IMR-90 (cell line): Measurements from ENCODE around the gene PRKCSH. TPM values are rescaled to one million over a fixed set of nuclear protein-coding genes. Genes with fewer than 3 reads are reported as not detected.

ENCODE experiments used
- ATAC-seq: fragments of 200-7000 bp; cut with Tn5 transposase; 2 replicates; pipeline ENCODE4 v1.9.1; 2020; ENCODE audit warnings: low read depth, mild to moderate bottlenecking, moderate library complexity
- BruUV-seq: library from RNA; stranded (reverse); fragments of 400-500 nt; replicated peaks from 2 replicates; lab custom pipeline; 2021; lab: Mats Ljungman, UMichigan
- CTCF ChIA-PET: fragments of 300-600 bp; formaldehyde crosslinking; extraction: SDS; loops from one replicate; lab custom pipeline; 2021; ENCODE audit warnings: antibody characterized with exemption; lab: Yijun Ruan, JAX
- POLR2A ChIA-PET: fragments of 300-600 bp; sonication (Branson Sonifier 250); formaldehyde crosslinking; loops from one replicate; lab custom pipeline; 2022; ENCODE audit warnings: antibody characterized with exemption; ENCODE audit not compliant: unreplicated experiment; lab: Charles Lee
- DNase-seq: peaks from one replicate; pipeline ENCODE4 v3.0.0; 2013
- H2AFZ ChIP-seq: replicated peaks from 2 replicates; pipeline ENCODE3; 2013; ENCODE audit warnings: low read length, mild to moderate bottlenecking; ENCODE audit not compliant: poor library complexity
- H2AK5ac ChIP-seq: 2 replicates; pipeline ENCODE4 v1.6.1; 2013; ENCODE audit warnings: low read depth, low read length, inconsistent platforms
- H2AK9ac ChIP-seq: replicated peaks from 2 replicates; pipeline ENCODE3; 2013; ENCODE audit warnings: mild to moderate bottlenecking, low read depth, low read length, moderate library complexity; ENCODE audit not compliant: poor library complexity
- H2BK120ac ChIP-seq: 2 replicates; pipeline ENCODE4 v1.6.1; 2013; ENCODE audit warnings: low read depth, low read length, inconsistent platforms
- H2BK15ac ChIP-seq: 3 replicates; pipeline ENCODE4 v1.6.1; 2013; ENCODE audit warnings: low read depth, low read length, inconsistent platforms
- H2BK20ac ChIP-seq: 2 replicates; pipeline ENCODE4 v1.6.1; 2013; ENCODE audit warnings: low read depth, mild to moderate bottlenecking, inconsistent platforms, low read length, moderate library complexity
- H2BK5ac ChIP-seq: 2 replicates; pipeline ENCODE4 v1.6.1; 2013; ENCODE audit warnings: mild to moderate bottlenecking, low read depth, low read length, inconsistent platforms; ENCODE audit not compliant: poor library complexity, severe bottlenecking
- H3K14ac ChIP-seq: replicated peaks from 2 replicates; pipeline ENCODE4 v1.6.1; 2013; ENCODE audit warnings: low read depth, low read length, inconsistent platforms
- H3K18ac ChIP-seq: 2 replicates; pipeline ENCODE4 v1.6.1; 2013; ENCODE audit warnings: low read depth, low read length, control low read depth
- H3K23ac ChIP-seq: 2 replicates; pipeline ENCODE4 v1.6.1; 2013; ENCODE audit warnings: low read depth, low read length, inconsistent platforms
- H3K27ac ChIP-seq: 2 replicates; pipeline ENCODE4 v1.5.1; 2013; ENCODE audit warnings: mild to moderate bottlenecking, control low read depth, low read length; ENCODE audit not compliant: insufficient read depth
- H3K27me3 ChIP-seq: 2 replicates; pipeline ENCODE4 v1.6.1; 2013; ENCODE audit warnings: low read length; ENCODE audit not compliant: control insufficient read depth, insufficient read depth
- H3K36me3 ChIP-seq: 2 replicates; pipeline ENCODE4 v1.6.1; 2013; ENCODE audit warnings: low read length, mixed read lengths; ENCODE audit not compliant: control insufficient read depth, insufficient read depth
- H3K4ac ChIP-seq: 2 replicates; pipeline ENCODE4 v1.6.1; 2013; ENCODE audit warnings: low read depth, low read length, inconsistent platforms
- H3K4me1 ChIP-seq: 2 replicates; pipeline ENCODE4 v1.6.1; 2013; ENCODE audit warnings: low read length, mixed read lengths; ENCODE audit not compliant: control insufficient read depth, insufficient read depth
- H3K4me2 ChIP-seq: 2 replicates; pipeline ENCODE4 v1.6.1; 2013; ENCODE audit warnings: low read depth, mild to moderate bottlenecking, control low read depth, low read length, moderate library complexity
- H3K4me3 ChIP-seq: 2 replicates; pipeline ENCODE4 v1.5.1; 2013; ENCODE audit warnings: low read depth, mild to moderate bottlenecking, control low read depth, low read length, moderate library complexity; ENCODE audit not compliant: insufficient read depth
- H3K56ac ChIP-seq: 2 replicates; pipeline ENCODE4 v1.6.1; 2013; ENCODE audit warnings: low read length, inconsistent platforms; ENCODE audit not compliant: insufficient read depth; ENCODE audit errors: extremely low read depth
- H3K79me1 ChIP-seq, 2 experiments: 2 replicates each; pipeline ENCODE4 v1.6.1; 2013; ENCODE audit warnings: low read length in 2 of 2, inconsistent platforms in 1 of 2, low read depth in 1 of 2
- H3K9ac ChIP-seq: 2 replicates; pipeline ENCODE4 v1.6.1; 2013; ENCODE audit warnings: low read depth, low read length, control low read depth
- H3K9me1 ChIP-seq: 2 replicates; pipeline ENCODE4 v1.6.1; 2013; ENCODE audit warnings: low read length, inconsistent platforms; ENCODE audit not compliant: insufficient read depth
- H3K9me3 ChIP-seq: 2 replicates; pipeline ENCODE4 v1.6.1; 2013; ENCODE audit warnings: low read length; ENCODE audit not compliant: control insufficient read depth, insufficient read depth
- H4K20me1 ChIP-seq: 2 replicates; pipeline ENCODE4 v1.6.1; 2013; ENCODE audit warnings: low read length, inconsistent platforms; ENCODE audit not compliant: insufficient read depth
- H4K5ac ChIP-seq: 2 replicates; pipeline ENCODE4 v1.6.1; 2013; ENCODE audit warnings: mild to moderate bottlenecking, low read depth, low read length, control low read depth
- H4K8ac ChIP-seq, 2 experiments: 2 replicates each; pipeline ENCODE4 v1.6.1; 2013; ENCODE audit warnings: low read depth in 2 of 2, low read length in 2 of 2, control low read depth in 1 of 2, inconsistent platforms in 1 of 2
- H4K91ac ChIP-seq: 2 replicates; pipeline ENCODE4 v1.6.1; 2013; ENCODE audit warnings: low read depth, low read length, inconsistent platforms; ENCODE audit not compliant: insufficient read depth
- BHLHE40 ChIP-seq: fragments of 150-350 bp; IDR thresholded peaks from 2 replicates; pipeline ENCODE4 v1.6.1; 2016; ENCODE audit warnings: mild to moderate bottlenecking, low read depth, low read length
- CEBPB ChIP-seq: IDR thresholded peaks from 2 replicates; pipeline ENCODE4 v1.6.1; 2012; ENCODE audit warnings: low read depth, low read length, improper control_type of control experiment
- CHD1 ChIP-seq: IDR thresholded peaks from 2 replicates; pipeline ENCODE4 v1.6.1; 2012; ENCODE audit warnings: low read depth, low read length, improper control_type of control experiment
- CTCF ChIP-seq: conservative IDR thresholded peaks from 2 replicates; pipeline ENCODE4 v1.5.1; 2012; ENCODE audit warnings: mild to moderate bottlenecking, low read depth, low read length, improper control_type of control experiment
- FOS ChIP-seq: fragments of 150-350 bp; IDR thresholded peaks from 2 replicates; pipeline ENCODE4 v1.6.1; 2016; ENCODE audit warnings: low read depth, low read length
- MAFK ChIP-seq: IDR thresholded peaks from 2 replicates; pipeline ENCODE4 v1.6.1; 2012; ENCODE audit warnings: low read depth, low read length, improper control_type of control experiment
- MXI1 ChIP-seq: IDR thresholded peaks from 2 replicates; pipeline ENCODE4 v1.6.1; 2012; ENCODE audit warnings: low read depth, mild to moderate bottlenecking, low read length, moderate library complexity, borderline replicate concordance
- NFE2L2 ChIP-seq: fragments of 150-350 bp; IDR thresholded peaks from 2 replicates; pipeline ENCODE4 v1.6.1; 2016; ENCODE audit warnings: low read depth, mild to moderate bottlenecking, low read length
- POLR2A ChIP-seq: IDR thresholded peaks from 2 replicates; pipeline ENCODE4 v1.6.1; 2012; ENCODE audit warnings: mild to moderate bottlenecking, low read depth, low read length
- RAD21 ChIP-seq: IDR thresholded peaks from 2 replicates; pipeline ENCODE4 v1.6.1; 2012; ENCODE audit warnings: low read length, improper control_type of control experiment
- RFX5 ChIP-seq: IDR thresholded peaks from 2 replicates; pipeline ENCODE4 v1.8.0; 2012; ENCODE audit warnings: low read depth, mild to moderate bottlenecking, low read length, moderate library complexity
- SMC3 ChIP-seq: fragments of 150-350 bp; IDR thresholded peaks from 2 replicates; pipeline ENCODE4 v1.6.1; 2016; ENCODE audit warnings: low read depth, mild to moderate bottlenecking, antibody characterized with exemption, low read length, moderate library complexity
- USF2 ChIP-seq: fragments of 150-350 bp; IDR thresholded peaks from 2 replicates; pipeline ENCODE4 v1.6.1; 2017; ENCODE audit warnings: mild to moderate bottlenecking, antibody characterized with exemption, low read length, low read depth
- WGBS, 2 experiments: methylation state at CpG; one replicate each; pipeline versions ENCODE4 v1.1.5 to v1.1.7; 2013; ENCODE audit warnings: missing lambda C conversion rate in 2 of 2; ENCODE audit not compliant: insufficient read length in 1 of 2; ENCODE audit errors: extremely low coverage in 2 of 2; 5-methylcytosine and 5-hydroxymethylcytosine counted together
- dilution Hi-C: fragments of 300-500 bp; cut with HindIII; formaldehyde crosslinking; loops from one replicate; pipeline ENCODE4 v1.14.3; 2018; ENCODE audit warnings: low sequenced_read_pairs; ENCODE audit not compliant: unreplicated experiment
- in situ Hi-C: fragments of 300-500 bp; cut with MboI; formaldehyde crosslinking; loops from 3 replicates; pipeline ENCODE4 v1.14.3; 2019; ENCODE audit warnings: low sequenced_read_pairs, inconsistent platforms, mixed read lengths
- intact Hi-C: fragments of 100-400 bp; cut with micrococcal nuclease; formaldehyde crosslinking; loops from 2 replicates; pipeline ENCODE4 v1.10.0; 2022
- polyA plus RNA-seq, 3 experiments: library from polyadenylated mRNA; depleted of rRNA; stranded (reverse); fragments of >200 nt; gene quantifications; 2 replicates each; pipeline ENCODE4 v1.2.3, GENCODE V29; 2012; ENCODE audit warnings: low replicate concordance in 1 of 3
- total RNA-seq: library from RNA; depleted of rRNA; stranded (reverse); fragments of >200 nt; gene quantifications from 2 replicates; pipeline ENCODE4 v1.2.3, GENCODE V29; 2012
- TF ChIP-seq, protein P1 (sequence below): fragments of 150-350 bp; IDR thresholded peaks from 2 replicates; pipeline ENCODE4 v1.6.1; 2016; ENCODE audit warnings: low read depth, mild to moderate bottlenecking, low read length, moderate library complexity, borderline replicate concordance

The PRKCSH gene
- total and polyA plus RNA-seq, 2 of the 4 experiments (the other 2 are of a cell fraction): 36.0 to 252 TPM

GRCh38 chr19:11458236-11458900, 22.9 kb downstream of the PRKCSH start:
- in situ Hi-C loops: no loop called here
- Histone ChIP-seq H4K8ac (no peak overlapping the region), H3K27me3 (no peaks in the 10 kb centered on the region; the same call in 1 of the 2 replicates), H3K56ac (no peak overlapping the region), H4K20me1 (no peaks in the 10 kb centered on the region), H2AK5ac (no peak overlapping the region), H4K91ac (no peak overlapping the region), H2BK5ac (no peak overlapping the region), H2AFZ (peak overlapping the region; percentile 43), H3K9ac (no peak overlapping the region), H3K4me2 (no peak overlapping the region), H3K23ac (no peak overlapping the region; the same call in 1 of the 2 replicates), H3K36me3 (no peaks in the 10 kb centered on the region), H4K5ac (no peak overlapping the region), H3K27ac (no peak overlapping the region), H2BK15ac (no peak overlapping the region), H3K4me3 (no peak overlapping the region), H3K9me3 (no peaks in the 10 kb centered on the region), H3K4me1 (no peaks in the 10 kb centered on the region), H3K9me1 (no peaks in the 10 kb centered on the region), H3K14ac (no peak overlapping the region), H3K4ac (no peak overlapping the region), H3K79me1 (no peaks in the 10 kb centered on the region), H2BK120ac (no peak overlapping the region), H2AK9ac (no peak overlapping the region), H2BK20ac (no peak overlapping the region), H3K18ac (no peak overlapping the region)
- WGBS, 2 experiments: 82% methylated on average over 10 of the region's 19 CpGs; no CpG with 5 or more reads in 1 of the 2 experiments
- dilution Hi-C loops: no loop called here
- TF ChIP-seq POLR2A (no peak), RFX5 (no peak), SMC3 (no peak), BHLHE40 (no peak), CEBPB (no peak), FOS (no peak), USF2 (no peak), CTCF (no peak), NFE2L2 (no peak), RAD21 (no peak), CHD1 (no peak), MAFK (no peak), MXI1 (no peak)
- TF ChIP-seq, protein P1, sequence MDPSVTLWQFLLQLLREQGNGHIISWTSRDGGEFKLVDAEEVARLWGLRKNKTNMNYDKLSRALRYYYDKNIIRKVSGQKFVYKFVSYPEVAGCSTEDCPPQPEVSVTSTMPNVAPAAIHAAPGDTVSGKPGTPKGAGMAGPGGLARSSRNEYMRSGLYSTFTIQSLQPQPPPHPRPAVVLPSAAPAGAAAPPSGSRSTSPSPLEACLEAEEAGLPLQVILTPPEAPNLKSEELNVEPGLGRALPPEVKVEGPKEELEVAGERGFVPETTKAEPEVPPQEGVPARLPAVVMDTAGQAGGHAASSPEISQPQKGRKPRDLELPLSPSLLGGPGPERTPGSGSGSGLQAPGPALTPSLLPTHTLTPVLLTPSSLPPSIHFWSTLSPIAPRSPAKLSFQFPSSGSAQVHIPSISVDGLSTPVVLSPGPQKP: no peak
- intact Hi-C loops: no loop called here
- ATAC-seq (no peak), DNase-seq (no peak)
- POLR2A ChIA-PET: no interaction called here
- no TSS peak for BruUV-seq
- CTCF ChIA-PET: no interaction called here
